Activated naive CD4-positive, alpha-beta T cell treated with anti-CD3 and anti-CD28 coated beads, Interleukin-2, amount 10 ng/mL, durations not matched to agents 5 hours and 36 hours (primary cell): ENCODE measurements around the gene GSK3B. TPM values are rescaled to one million over a fixed set of nuclear protein-coding genes. Genes with fewer than 3 reads are reported as not detected.

Source experiments
- total RNA-seq, 2 experiments: library from RNA; stranded (reverse); gene quantifications; one replicate each; pipeline ENCODE4 v1.2.3, GENCODE V29; 2021

Gene GSK3B
- total RNA-seq, result 10 to 100 TPM; 40.5 to 41.5 TPM

GRCh38 chr3:120093911-120094775 is at the start of gene GSK3B:
TSS of gene GSK3B (minus strand) at chr3:120094447. CDS start at chr3:120093434, 1,013 bp downstream.

GRCh38 chr3:119781330-119782198 is 312.7 kb downstream of the GSK3B start, which contains the start of gene NR1I2:
TSS of gene NR1I2 (plus strand) at chr3:119782101.

Other genes starting within 250 kb of the GSK3B start
- gene GPR156, start 190.8 kb upstream of the GSK3B start, total RNA-seq, result not detected